ENCODE results near the gene FSTL5. TPM values are rescaled to one million over a fixed set of nuclear protein-coding genes. Genes with fewer than 3 reads are reported as not detected.

FSTL5 gene
- total RNA-seq, 2 donors from 2014 or later = not detected

- TF ChIP-seq CTCF (IDR thresholded peaks at IDR 0.05) = no peak
Measured at GRCh38 chr4:161841759-161842158, 322.0 kb downstream of the FSTL5 start.

GRCh38 chr4:161829591-161829990, 334.2 kb downstream of the FSTL5 start:
- no peaks in the 10 kb centered on the region for H3K36me3 ChIP-seq
- TF ChIP-seq CTCF (IDR thresholded peaks at IDR 0.05) = no peak
- no peak overlapping the region for H3K4me3 ChIP-seq
- ATAC-seq (ENCODE audit: insufficient number of reproducible peaks, low FRiP score, low read depth) = no peak
- no peaks in the 10 kb centered on the region for H3K4me1 ChIP-seq (ENCODE audit: control insufficient read depth in 1 of 2, low read depth in 2 of 2)
- H3K27me3 ChIP-seq (replicated peaks; ENCODE audit: insufficient read depth) = no peaks in the 10 kb centered on the region
- DNase-seq (ENCODE audit: low spot score) = no peak
- H3K9me3 ChIP-seq = no peaks in the 10 kb centered on the region
- H3K27ac ChIP-seq = no peak overlapping the region

More at GRCh38 chr4:161841759-161842158, 322.0 kb downstream of the FSTL5 start:
- DNase-seq (ENCODE audit: low spot score) (no peak), ATAC-seq (ENCODE audit: insufficient number of reproducible peaks, low FRiP score, low read depth) (no peak)
- no peaks in the 10 kb centered on the region for H3K4me1 ChIP-seq (ENCODE audit: control insufficient read depth in 1 of 2, low read depth in 2 of 2)
- H3K36me3 ChIP-seq = no peaks in the 10 kb centered on the region
- H3K9me3 ChIP-seq = no peaks in the 10 kb centered on the region
- H3K4me3 ChIP-seq = no peak overlapping the region
- no peaks in the 10 kb centered on the region for H3K27me3 ChIP-seq (replicated peaks; ENCODE audit: insufficient read depth)
- no peak overlapping the region for H3K27ac ChIP-seq

GRCh38 chr4:161828061-161828460, 335.7 kb downstream of the FSTL5 start:
- no peak for TF ChIP-seq CTCF (IDR thresholded peaks at IDR 0.05)
- Histone ChIP-seq H3K4me3 (no peak overlapping the region), H3K4me1 (ENCODE audit: control insufficient read depth in 1 of 2, low read depth in 2 of 2) (no peaks in the 10 kb centered on the region), H3K36me3 (no peaks in the 10 kb centered on the region), H3K27ac (no peak overlapping the region), H3K9me3 (no peaks in the 10 kb centered on the region), H3K27me3 (replicated peaks; ENCODE audit: insufficient read depth) (no peaks in the 10 kb centered on the region)
- ATAC-seq (ENCODE audit: insufficient number of reproducible peaks, low FRiP score, low read depth) = no peak
- no peak for DNase-seq (ENCODE audit: low spot score)

GRCh38 chr4:161827013-161827412, 336.8 kb downstream of the FSTL5 start:
- Histone ChIP-seq H3K36me3 (no peaks in the 10 kb centered on the region), H3K27me3 (replicated peaks; ENCODE audit: insufficient read depth) (no peaks in the 10 kb centered on the region), H3K27ac (no peak overlapping the region), H3K4me3 (no peak overlapping the region), H3K9me3 (no peaks in the 10 kb centered on the region), H3K4me1 (ENCODE audit: control insufficient read depth in 1 of 2, low read depth in 2 of 2) (no peaks in the 10 kb centered on the region)
- TF ChIP-seq CTCF (IDR thresholded peaks at IDR 0.05) = no peak
- DNase-seq (ENCODE audit: low spot score) (no peak), ATAC-seq (ENCODE audit: insufficient number of reproducible peaks, low FRiP score, low read depth) (no peak)

GRCh38 chr4:161823450-161823849, 340.4 kb downstream of the FSTL5 start:
- H3K4me3 ChIP-seq = no peak overlapping the region
- H3K27me3 ChIP-seq (replicated peaks; ENCODE audit: insufficient read depth) = no peaks in the 10 kb centered on the region
- no peaks in the 10 kb centered on the region for H3K4me1 ChIP-seq (ENCODE audit: control insufficient read depth in 1 of 2, low read depth in 2 of 2)
- TF ChIP-seq CTCF (IDR thresholded peaks at IDR 0.05) = no peak
- no peaks in the 10 kb centered on the region for H3K9me3 ChIP-seq
- ATAC-seq (ENCODE audit: insufficient number of reproducible peaks, low FRiP score, low read depth) (no peak), DNase-seq (ENCODE audit: low spot score) (no peak)
- no peak overlapping the region for H3K27ac ChIP-seq
- H3K36me3 ChIP-seq = no peaks in the 10 kb centered on the region

Data from thoracic aorta (tissue), 2 donors.